ENCODE results near the gene NAT10.
"Not testable (repeated sequence)": the region's sequence is repeated elsewhere in the genome, so short reads cannot be mapped to it uniquely, and the experiment has no call there.

Gene NAT10

GRCh38 chr11:34180040-34180813 is 74.8 kb downstream of the NAT10 start:
- TF ChIP-seq OSR1 (CRISPR knock-in tag; IDR thresholded peaks at IDR 0.05) (no peak), ZNF8 (CRISPR knock-in tag; IDR thresholded peaks at IDR 0.05) (no peak), ZNF70 (CRISPR knock-in tag; IDR thresholded peaks at IDR 0.05) (no peak), TOX (CRISPR knock-in tag; IDR thresholded peaks at IDR 0.05; ENCODE audit: borderline replicate concordance) (no peak), BACH2 (CRISPR knock-in tag; IDR thresholded peaks at IDR 0.05; ENCODE audit: borderline replicate concordance) (no peak), RARB (CRISPR knock-in tag; IDR thresholded peaks at IDR 0.05) (no peak), CREB5 (CRISPR knock-in tag; IDR thresholded peaks at IDR 0.05; ENCODE audit: low read depth) (no peak), GLIS3 (CRISPR knock-in tag; IDR thresholded peaks at IDR 0.05) (no peak), ZFP3 (CRISPR knock-in tag; IDR thresholded peaks at IDR 0.05) (no peak), ISL1 (CRISPR knock-in tag; IDR thresholded peaks at IDR 0.05) (no peak), ZFP30 (CRISPR knock-in tag; IDR thresholded peaks at IDR 0.05) (no peak), CSRNP3 (CRISPR knock-in tag; IDR thresholded peaks at IDR 0.05) (no peak), CSDC2 (CRISPR knock-in tag; IDR thresholded peaks at IDR 0.05) (no peak), PPARA (CRISPR knock-in tag; IDR thresholded peaks at IDR 0.05; ENCODE audit: borderline replicate concordance) (no peak), POU6F1 (CRISPR knock-in tag; IDR thresholded peaks at IDR 0.05; ENCODE audit: borderline replicate concordance, low read depth) (no peak), ZNF565 (CRISPR knock-in tag; conservative IDR thresholded peaks at IDR 0.05; ENCODE audit: low read depth) (no peak), ESRRG (CRISPR knock-in tag; IDR thresholded peaks at IDR 0.05) (no peak), ARNTL (CRISPR knock-in tag; IDR thresholded peaks at IDR 0.05; ENCODE audit: borderline replicate concordance, low read depth) (no peak), SNAI2 (CRISPR knock-in tag; IDR thresholded peaks at IDR 0.05) (no peak)
- TF ChIP-seq, protein P1, sequence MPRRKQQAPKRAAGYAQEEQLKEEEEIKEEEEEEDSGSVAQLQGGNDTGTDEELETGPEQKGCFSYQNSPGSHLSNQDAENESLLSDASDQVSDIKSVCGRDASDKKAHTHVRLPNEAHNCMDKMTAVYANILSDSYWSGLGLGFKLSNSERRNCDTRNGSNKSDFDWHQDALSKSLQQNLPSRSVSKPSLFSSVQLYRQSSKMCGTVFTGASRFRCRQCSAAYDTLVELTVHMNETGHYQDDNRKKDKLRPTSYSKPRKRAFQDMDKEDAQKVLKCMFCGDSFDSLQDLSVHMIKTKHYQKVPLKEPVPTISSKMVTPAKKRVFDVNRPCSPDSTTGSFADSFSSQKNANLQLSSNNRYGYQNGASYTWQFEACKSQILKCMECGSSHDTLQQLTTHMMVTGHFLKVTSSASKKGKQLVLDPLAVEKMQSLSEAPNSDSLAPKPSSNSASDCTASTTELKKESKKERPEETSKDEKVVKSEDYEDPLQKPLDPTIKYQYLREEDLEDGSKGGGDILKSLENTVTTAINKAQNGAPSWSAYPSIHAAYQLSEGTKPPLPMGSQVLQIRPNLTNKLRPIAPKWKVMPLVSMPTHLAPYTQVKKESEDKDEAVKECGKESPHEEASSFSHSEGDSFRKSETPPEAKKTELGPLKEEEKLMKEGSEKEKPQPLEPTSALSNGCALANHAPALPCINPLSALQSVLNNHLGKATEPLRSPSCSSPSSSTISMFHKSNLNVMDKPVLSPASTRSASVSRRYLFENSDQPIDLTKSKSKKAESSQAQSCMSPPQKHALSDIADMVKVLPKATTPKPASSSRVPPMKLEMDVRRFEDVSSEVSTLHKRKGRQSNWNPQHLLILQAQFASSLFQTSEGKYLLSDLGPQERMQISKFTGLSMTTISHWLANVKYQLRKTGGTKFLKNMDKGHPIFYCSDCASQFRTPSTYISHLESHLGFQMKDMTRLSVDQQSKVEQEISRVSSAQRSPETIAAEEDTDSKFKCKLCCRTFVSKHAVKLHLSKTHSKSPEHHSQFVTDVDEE (CRISPR knock-in tag; IDR thresholded peaks at IDR 0.05): no peak
- ATAC-seq: no peak

DNA sequence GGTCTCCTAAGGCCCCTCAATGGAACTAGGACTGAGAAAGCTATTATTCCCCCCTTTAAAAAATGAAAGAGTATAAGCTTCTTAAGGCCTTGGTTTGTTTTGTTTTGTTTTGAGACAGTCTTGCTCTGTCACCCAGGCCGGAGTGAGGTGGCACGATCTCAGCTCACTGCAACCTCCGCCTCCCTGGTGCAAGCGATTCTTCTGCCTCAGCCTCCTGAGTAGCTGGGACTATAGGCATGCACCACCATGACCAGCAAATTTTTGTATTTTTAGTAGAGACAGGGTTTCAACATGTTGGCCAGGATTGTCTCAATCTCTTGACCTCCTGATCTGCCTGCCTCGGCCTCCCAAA is 75.4 kb downstream of the NAT10 start:
- not testable (repeated sequence) for ATAC-seq

DNA sequence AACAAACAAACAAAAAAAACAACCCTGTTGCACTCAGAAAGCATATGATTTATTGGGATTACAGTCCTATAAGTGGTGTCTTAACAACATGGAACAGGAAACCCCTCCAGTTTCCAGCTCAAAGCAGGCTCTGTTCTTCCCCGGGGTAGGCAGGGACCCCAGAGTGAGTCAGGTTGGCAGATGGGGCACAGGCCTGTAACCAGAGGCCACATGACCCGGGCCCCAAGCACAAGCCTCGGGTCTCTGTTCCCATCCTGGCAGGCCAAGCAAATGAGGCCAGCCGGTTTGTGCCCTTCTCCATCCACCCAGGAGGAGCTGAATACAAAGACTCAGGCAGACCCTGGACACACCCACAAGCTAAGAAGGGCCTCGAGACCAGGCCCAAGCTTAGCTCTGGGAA is 75.8 kb downstream of the NAT10 start:
- TF ChIP-seq SNAI2 (CRISPR knock-in tag; IDR thresholded peaks at IDR 0.05) (no peak), GLIS3 (CRISPR knock-in tag; IDR thresholded peaks at IDR 0.05) (no peak), TCF4 (CRISPR knock-in tag; IDR thresholded peaks at IDR 0.05; ENCODE audit: borderline replicate concordance) (no peak), PPARA (CRISPR knock-in tag; IDR thresholded peaks at IDR 0.05; ENCODE audit: borderline replicate concordance) (no peak)
- ATAC-seq: no peak

GRCh38 chr11:34181856-34182405 is 76.5 kb downstream of the NAT10 start:
- no peak for TF ChIP-seq ESRRG (CRISPR knock-in tag; IDR thresholded peaks at IDR 0.05)
- TF ChIP-seq ISL1 (CRISPR knock-in tag; IDR thresholded peaks at IDR 0.05): no peak
- TF ChIP-seq SNAI2 (CRISPR knock-in tag; IDR thresholded peaks at IDR 0.05): no peak
- TF ChIP-seq, protein P1 (CRISPR knock-in tag; IDR thresholded peaks at IDR 0.05): no peak
- TF ChIP-seq TCF4 (CRISPR knock-in tag; IDR thresholded peaks at IDR 0.05; ENCODE audit: borderline replicate concordance): no peak
- no peak for TF ChIP-seq ZFP3 (CRISPR knock-in tag; IDR thresholded peaks at IDR 0.05)
- TF ChIP-seq ZNF70 (CRISPR knock-in tag; IDR thresholded peaks at IDR 0.05): no peak
- no peak for TF ChIP-seq ARNTL (CRISPR knock-in tag; IDR thresholded peaks at IDR 0.05; ENCODE audit: borderline replicate concordance, low read depth)
- no peak for TF ChIP-seq PPARA (CRISPR knock-in tag; IDR thresholded peaks at IDR 0.05; ENCODE audit: borderline replicate concordance)
- TF ChIP-seq ZFP30 (CRISPR knock-in tag; IDR thresholded peaks at IDR 0.05): no peak
- no peak for TF ChIP-seq CSRNP3 (CRISPR knock-in tag; IDR thresholded peaks at IDR 0.05)
- TF ChIP-seq CSDC2 (CRISPR knock-in tag; IDR thresholded peaks at IDR 0.05): no peak
- ATAC-seq: no peak
